Inflammatory macrophage treated with lipopolysaccharide for 1 hour (primary cell): Measurements from ENCODE around the gene U2AF1L4.

Experiments
- DNase-seq, 2 donors: peaks; one replicate each; pipeline ENCODE4 v3.0.0-alpha.2; 2020 to 2022

The U2AF1L4 gene

DNA sequence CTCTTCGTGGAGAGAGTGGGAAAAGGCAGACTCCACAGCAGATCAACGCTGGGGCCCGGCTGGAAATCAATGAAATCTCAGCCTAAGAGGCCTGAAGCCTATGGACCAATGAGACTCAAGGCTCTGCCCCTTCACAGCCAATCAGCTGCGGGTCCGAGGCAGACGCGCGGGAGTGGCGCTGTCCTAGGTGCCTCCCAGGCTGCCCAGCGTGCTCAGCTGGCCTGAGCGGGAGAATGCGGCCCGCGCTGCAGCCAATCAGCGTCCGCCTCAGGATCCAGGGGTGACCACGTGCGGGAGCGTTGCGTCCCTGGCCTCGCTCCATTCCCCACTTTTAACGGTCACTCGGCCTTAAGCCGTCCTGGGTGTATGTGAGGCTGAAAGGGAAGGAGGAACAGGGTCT is 41.0 kb downstream of the U2AF1L4 start, which contains the start of gene ZBTB32:
TSS of gene ZBTB32 (plus strand) at position 341 of the 400 bp plus-strand sequence. CDS start 10,069 bp downstream, outside the sequence.
- peak; percentile 16 to 26 for DNase-seq

DNA sequence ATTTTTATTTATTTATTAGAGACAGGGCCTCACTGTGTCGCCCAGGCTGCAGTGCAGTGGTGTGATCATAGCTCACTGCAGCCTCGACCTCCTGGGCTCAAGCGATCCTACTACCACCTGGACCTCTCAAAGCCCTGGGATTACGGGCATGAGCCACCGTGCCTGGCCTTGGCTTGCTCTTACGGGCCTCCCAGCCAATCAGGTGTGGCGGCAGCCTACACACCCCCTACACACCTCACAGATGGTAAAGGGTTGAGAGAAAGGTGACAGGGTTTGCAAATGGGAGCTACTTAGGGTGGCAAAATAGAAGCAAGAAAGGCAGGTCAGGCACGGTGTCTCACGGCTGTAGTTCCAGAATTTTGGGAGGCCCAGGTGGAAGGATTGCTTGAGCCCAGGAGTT is 41.9 kb downstream of the U2AF1L4 start:
- no peak for DNase-seq

- peak; percentile 95 for DNase-seq
These were observed 42.8 kb downstream of the U2AF1L4 start for GRCh38 chr19:35702223-35703012.

- no peak for DNase-seq
These were observed 48.4 kb downstream of the U2AF1L4 start for GRCh38 chr19:35696835-35697234.

GRCh38 chr19:35695895-35696422 is 49.3 kb downstream of the U2AF1L4 start:
- DNase-seq, result no peak

DNA sequence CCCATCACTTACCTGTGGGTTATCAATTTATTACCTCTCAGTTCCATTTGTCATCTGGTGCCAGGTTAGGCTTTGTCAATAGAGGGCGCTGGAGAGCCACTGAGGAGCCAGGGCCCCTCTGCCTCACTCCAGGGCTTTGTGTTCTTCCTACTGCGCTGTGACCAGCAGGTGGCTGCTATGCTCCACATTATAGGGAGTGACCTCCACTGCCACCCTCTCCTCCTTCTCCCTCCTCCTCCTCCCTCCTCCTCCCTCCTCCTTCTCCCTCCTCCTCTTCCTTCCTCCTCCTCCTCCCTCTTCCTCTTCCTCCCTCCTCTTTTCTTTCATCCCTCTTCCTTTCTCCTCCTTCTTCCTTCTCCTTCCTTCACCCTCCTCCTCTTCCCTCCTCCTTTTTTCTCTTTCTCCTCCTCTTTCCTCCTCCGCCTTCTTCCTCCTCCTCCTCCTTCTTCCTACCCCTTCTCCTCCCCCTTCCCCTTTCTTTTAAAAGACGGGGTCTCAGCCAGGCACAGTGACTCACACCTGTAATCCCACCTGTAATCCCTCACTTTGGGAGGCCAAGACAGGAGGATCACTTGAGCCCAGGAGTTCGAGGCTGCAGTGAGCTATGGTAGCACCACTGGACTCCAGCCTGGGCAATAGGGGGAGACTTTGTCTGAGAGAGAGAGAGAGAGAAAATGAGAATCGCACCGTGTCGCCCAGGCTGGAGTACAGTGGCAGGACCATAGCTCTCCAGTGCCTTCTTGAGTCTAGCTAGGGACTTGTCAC is 51.2 kb downstream of the U2AF1L4 start:
- DNase-seq, result peak; percentile 79 to 94

- no peak for DNase-seq
These were observed 51.8 kb downstream of the U2AF1L4 start for GRCh38 chr19:35693422-35693821.
